Measurements from ENCODE around the gene SCRN2. TPM values are rescaled to one million over a fixed set of nuclear protein-coding genes. Genes with fewer than 3 reads are reported as not detected.

Gene SCRN2
- total and polyA plus RNA-seq, 2 experiments from 2014 or later, result 139 to 149 TPM

DNA sequence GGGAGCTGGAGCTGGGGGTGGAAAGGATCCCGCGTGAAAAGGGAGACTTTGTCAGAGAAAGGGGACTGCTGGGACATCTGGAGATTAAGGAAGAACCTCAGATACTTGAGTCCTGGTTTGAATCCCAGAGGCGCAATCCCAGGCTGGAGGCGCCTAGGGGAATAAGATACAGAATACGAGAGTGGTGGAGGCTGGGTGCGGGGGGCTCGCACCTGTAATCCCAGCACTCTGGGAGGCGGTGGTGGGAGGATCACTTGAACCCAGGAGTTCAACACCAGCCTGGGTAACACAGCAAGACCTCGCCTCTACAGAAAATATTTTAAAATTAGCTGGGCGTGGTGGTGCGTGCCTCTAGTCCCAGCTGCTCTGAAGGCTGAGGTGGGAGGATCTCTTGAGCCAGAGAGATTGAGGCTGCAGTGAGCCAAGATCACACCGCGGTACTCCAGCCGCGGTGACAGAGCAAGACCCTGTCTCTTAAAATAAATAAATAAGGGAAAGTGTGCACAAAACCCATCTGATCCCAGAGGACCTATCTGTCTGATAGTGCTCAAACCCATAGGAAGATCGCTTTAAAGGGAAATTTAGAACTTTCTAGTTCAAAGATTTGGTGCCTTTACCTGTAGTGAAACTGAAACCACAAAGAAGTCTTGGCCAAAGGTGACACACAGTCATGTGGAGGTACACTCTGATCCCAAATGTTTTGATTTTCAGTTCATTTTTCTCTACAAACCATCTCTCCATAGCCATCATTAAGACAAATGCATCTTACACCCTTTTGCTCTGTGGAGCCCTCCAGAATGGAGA, 617 bp upstream of the SCRN2 start:
- no peak overlapping the region for H3K4me3 ChIP-seq
- H3K4me1 ChIP-seq (ENCODE audit: low read depth), result peaks cover 38% of the 10 kb centered on the region
- H3K36me3 ChIP-seq, result peaks cover 3% of the 10 kb centered on the region
- no peaks in the 10 kb centered on the region for H3K27me3 ChIP-seq
- TF ChIP-seq, protein P1, sequence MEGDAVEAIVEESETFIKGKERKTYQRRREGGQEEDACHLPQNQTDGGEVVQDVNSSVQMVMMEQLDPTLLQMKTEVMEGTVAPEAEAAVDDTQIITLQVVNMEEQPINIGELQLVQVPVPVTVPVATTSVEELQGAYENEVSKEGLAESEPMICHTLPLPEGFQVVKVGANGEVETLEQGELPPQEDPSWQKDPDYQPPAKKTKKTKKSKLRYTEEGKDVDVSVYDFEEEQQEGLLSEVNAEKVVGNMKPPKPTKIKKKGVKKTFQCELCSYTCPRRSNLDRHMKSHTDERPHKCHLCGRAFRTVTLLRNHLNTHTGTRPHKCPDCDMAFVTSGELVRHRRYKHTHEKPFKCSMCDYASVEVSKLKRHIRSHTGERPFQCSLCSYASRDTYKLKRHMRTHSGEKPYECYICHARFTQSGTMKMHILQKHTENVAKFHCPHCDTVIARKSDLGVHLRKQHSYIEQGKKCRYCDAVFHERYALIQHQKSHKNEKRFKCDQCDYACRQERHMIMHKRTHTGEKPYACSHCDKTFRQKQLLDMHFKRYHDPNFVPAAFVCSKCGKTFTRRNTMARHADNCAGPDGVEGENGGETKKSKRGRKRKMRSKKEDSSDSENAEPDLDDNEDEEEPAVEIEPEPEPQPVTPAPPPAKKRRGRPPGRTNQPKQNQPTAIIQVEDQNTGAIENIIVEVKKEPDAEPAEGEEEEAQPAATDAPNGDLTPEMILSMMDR (IDR thresholded peaks at IDR 0.05; ENCODE audit: low read depth, low read length), result no peak
- no peak for DNase-seq (ENCODE audit: low read depth in 1 of 2, low spot score in 1 of 2)
- no peaks in the 10 kb centered on the region for H3K9me3 ChIP-seq (ENCODE audit: low read depth)
- H3K27ac ChIP-seq, result peak overlapping the region; percentile 72

DNA sequence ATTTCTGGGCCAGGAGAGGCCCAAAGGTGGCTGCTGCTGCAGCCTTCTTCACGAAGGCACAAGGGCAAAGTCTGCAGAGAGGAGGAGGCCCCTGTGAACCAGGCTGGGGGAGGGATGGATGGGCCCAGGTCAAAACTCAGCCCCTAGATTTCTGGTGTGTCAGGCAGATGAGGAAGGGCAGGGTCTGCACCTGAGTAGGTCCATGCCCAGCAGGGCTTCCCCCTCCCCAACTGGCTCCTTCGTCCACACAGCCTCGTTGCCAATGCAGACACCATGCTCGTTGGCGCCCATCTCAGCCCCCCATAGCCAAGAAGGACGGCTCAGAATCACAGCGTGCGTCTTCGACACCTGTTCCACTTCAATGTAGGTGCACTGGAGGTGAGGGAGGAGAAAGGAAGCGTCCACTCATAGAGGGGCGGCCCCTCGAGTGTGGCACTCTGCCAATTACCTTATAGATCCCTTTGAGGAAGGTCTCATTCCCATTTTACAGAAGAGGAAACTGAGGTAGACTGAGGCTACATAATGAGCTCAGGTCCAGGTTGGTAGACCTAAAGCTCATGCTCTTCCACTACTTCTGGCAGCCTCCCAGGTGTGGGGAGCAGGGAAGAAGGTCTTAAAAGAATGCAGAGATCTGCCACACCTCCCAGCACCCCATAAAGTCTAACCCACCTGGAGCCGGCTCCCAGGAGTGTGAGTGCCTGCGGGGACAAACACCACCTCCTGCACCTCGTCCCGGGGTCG, 902 bp downstream of the SCRN2 start:
- DNase-seq (ENCODE audit: low read depth in 1 of 2, low spot score in 1 of 2), result no peak
- TF ChIP-seq, protein P1 (IDR thresholded peaks at IDR 0.05; ENCODE audit: low read depth, low read length), result no peak
- Histone ChIP-seq H3K4me1 (ENCODE audit: low read depth) (peaks cover 23% of the 10 kb centered on the region), H3K36me3 (peaks cover 3% of the 10 kb centered on the region), H3K9me3 (ENCODE audit: low read depth) (no peaks in the 10 kb centered on the region), H3K4me3 (peak overlapping the region; percentile 74), H3K27ac (peak overlapping the region; percentile 72), H3K27me3 (no peaks in the 10 kb centered on the region)

DNA sequence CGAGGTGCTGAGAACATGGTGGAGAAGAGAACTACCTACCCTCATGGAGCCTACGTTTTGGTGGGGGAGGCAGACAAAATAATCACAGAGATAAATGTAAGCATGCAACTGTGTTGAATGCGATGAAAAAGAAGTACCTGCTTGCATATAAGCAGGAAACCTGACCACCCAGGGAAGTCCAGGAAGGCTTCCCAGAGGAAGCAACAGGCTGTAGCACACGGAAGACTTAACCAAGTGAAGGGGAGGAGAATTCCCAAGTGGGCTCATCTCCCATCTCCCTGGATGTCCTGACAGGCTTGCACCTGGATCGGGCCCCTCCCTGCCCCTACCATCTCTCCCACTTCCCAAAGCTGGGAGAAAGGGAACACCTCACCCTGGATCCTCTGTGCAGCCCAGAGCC, 2.0 kb downstream of the SCRN2 start:
- TF ChIP-seq, protein P1 (IDR thresholded peaks at IDR 0.05; ENCODE audit: low read depth, low read length), result no peak
- peaks cover 3% of the 10 kb centered on the region for H3K36me3 ChIP-seq
- H3K4me1 ChIP-seq (ENCODE audit: low read depth), result peaks cover 13% of the 10 kb centered on the region
- no peak overlapping the region for H3K4me3 ChIP-seq
- no peaks in the 10 kb centered on the region for H3K27me3 ChIP-seq
- H3K27ac ChIP-seq, result no peak overlapping the region
- no peak for DNase-seq (ENCODE audit: low read depth in 1 of 2, low spot score in 1 of 2)
- H3K9me3 ChIP-seq (ENCODE audit: low read depth), result no peaks in the 10 kb centered on the region

DNA sequence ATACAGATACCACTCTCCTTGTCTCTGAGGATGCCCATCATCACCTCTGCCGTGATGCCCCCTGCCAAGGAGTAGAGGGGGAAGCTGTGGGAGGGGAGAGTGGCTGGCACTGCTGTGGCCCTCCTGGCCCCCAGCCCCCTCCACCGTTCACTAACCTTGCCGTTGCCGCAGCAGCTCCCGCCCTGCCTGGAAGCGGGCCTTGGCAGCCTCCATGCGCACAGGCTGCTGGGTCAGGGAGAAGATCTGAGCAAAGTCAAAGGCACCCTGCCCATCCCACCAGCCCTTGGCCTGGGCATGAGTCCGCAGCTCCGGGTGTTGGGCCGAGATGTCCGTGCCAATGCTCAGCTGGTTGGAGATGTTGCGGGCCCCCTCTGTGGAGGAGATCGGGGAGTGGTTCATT, 2.4 kb downstream of the SCRN2 start:
- H3K27me3 ChIP-seq, result no peaks in the 10 kb centered on the region
- DNase-seq (ENCODE audit: low read depth in 1 of 2, low spot score in 1 of 2), result no peak
- no peak overlapping the region for H3K27ac ChIP-seq
- H3K36me3 ChIP-seq, result peaks cover 3% of the 10 kb centered on the region
- H3K9me3 ChIP-seq (ENCODE audit: low read depth), result no peaks in the 10 kb centered on the region
- TF ChIP-seq, protein P1 (IDR thresholded peaks at IDR 0.05; ENCODE audit: low read depth, low read length), result no peak
- H3K4me1 ChIP-seq (ENCODE audit: low read depth), result peaks cover 12% of the 10 kb centered on the region
- no peak overlapping the region for H3K4me3 ChIP-seq

DNA sequence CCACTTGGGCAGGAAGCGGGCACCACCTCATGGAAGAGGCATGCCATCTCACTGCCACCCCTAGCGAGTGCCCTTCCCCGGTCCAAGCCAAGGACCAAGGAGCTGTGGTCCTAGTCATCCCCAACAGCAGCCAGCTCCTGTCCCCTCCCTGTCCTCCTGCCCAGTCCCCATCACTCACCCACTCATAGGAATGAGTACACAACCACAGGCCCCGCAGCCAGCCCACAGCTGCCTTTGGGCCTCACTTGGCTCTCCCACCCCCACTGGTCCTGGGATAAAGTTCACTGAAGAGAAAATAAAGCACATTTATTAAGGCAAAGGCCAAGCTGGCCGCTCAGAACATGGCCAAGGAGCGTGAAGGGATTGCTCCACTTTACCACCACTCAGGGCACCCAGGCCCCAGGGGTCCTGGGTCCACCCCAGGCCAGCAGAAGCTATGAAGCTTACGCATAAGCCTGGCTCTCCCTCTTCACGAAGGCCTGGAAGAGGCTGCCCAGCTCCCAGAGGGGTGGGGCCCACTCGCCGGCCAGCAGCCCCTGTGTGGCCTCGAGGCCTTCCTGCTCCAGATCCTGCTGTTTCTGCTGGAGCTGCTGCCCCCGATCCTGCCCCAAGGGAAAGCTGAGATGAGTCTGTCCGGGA, 3.6 kb downstream of the SCRN2 start:
- TF ChIP-seq, protein P1 (IDR thresholded peaks at IDR 0.05; ENCODE audit: low read depth, low read length), result no peak
- H3K9me3 ChIP-seq (ENCODE audit: low read depth), result no peaks in the 10 kb centered on the region
- H3K4me3 ChIP-seq, result no peak overlapping the region
- no peak for DNase-seq (ENCODE audit: low read depth in 1 of 2, low spot score in 1 of 2)
- no peak overlapping the region for H3K27ac ChIP-seq
- H3K36me3 ChIP-seq, result peaks cover 3% of the 10 kb centered on the region
- H3K4me1 ChIP-seq (ENCODE audit: low read depth), result peaks cover 8% of the 10 kb centered on the region
- H3K27me3 ChIP-seq, result no peaks in the 10 kb centered on the region

Data from cardiac muscle cell (in vitro differentiated cells and primary cell).